Epidermal melanocyte (primary cell): Measurements from ENCODE around the gene EFCAB12.

ENCODE experiments used
- DNase-seq: peaks from one replicate; pipeline ENCODE4 v3.0.0; 2011; ENCODE audit warnings: low spot score; ENCODE audit not compliant: insufficient read length

EFCAB12 gene

DNA sequence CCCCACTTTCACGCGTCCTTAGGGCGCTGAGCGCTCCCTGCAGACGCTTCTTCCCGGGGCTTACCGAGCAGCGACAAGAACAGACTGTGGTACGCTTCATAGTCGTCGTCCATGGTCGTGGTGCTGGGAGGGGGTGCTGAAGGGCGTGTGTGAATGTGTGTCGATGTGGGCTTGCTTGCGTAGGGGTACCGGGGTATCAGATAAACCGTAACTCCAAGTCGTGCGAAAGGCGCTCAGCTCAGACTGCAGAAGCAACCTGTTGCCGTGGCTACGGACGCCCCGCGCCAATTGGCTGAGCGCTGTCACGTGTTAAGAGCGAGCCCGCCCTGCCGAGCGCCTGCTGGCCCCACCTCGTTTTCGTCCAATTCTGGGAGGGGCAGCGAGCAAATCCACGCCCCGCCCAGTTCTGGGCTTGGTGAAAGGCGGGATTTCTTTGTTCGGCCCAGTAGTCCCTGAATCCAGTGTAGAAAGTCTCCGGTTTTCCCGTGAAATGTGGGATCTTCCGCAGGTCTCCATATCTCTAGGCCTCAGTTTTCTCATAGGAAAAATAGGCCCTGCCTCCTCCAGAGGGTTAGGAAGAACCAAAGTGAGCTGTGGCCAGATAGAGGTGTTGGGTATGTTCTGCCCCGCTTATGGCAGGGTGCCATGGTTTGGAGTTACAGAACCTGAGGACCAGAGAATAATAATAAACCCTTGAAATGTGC, at the start of gene EFCAB12:
EFCAB12 (minus strand) TSS at position 261 of the 704 bp plus-strand sequence; CDS start at position 113, 148 bp downstream.
- DNase-seq, result peak; percentile 82

DNA sequence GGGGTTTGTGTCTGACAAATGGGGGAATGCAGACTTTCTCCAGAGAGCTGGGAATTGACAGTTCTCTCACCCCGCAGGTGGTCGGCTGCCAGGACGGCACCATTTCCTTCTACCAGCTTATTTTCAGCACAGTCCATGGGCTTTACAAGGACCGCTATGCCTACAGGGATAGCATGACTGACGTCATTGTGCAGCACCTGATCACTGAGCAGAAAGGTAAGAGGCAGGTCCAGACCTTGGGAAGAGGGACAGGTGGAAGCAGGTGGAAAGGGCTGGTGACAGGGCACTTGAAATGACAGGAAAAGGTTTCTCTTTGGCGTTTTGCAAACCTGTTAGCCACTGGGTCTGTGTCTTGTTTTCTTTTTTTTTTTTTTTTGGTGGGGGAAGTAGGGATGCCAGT, 48.1 kb upstream of the EFCAB12 start:
- DNase-seq, result no peak

DNA sequence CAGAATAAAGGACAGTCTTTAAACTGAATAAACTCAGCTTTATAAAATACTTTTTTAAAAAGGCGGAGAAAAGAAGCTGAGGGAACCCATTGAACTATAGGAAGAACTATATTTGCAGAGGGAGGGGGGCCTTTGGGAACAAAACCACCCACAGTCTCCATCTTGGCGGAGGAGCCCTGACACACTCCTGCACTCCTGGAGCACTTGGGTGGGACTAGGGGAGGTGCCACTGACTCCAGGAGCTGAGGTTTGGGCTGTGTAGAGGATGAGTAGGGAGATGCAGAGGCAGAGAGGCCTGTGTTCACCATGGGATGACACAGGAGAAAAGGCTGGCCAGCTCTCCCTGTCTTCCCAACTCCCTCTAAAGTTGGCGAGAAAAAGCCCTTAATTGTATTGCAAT, 47.4 kb upstream of the EFCAB12 start:
- DNase-seq, result no peak

DNA sequence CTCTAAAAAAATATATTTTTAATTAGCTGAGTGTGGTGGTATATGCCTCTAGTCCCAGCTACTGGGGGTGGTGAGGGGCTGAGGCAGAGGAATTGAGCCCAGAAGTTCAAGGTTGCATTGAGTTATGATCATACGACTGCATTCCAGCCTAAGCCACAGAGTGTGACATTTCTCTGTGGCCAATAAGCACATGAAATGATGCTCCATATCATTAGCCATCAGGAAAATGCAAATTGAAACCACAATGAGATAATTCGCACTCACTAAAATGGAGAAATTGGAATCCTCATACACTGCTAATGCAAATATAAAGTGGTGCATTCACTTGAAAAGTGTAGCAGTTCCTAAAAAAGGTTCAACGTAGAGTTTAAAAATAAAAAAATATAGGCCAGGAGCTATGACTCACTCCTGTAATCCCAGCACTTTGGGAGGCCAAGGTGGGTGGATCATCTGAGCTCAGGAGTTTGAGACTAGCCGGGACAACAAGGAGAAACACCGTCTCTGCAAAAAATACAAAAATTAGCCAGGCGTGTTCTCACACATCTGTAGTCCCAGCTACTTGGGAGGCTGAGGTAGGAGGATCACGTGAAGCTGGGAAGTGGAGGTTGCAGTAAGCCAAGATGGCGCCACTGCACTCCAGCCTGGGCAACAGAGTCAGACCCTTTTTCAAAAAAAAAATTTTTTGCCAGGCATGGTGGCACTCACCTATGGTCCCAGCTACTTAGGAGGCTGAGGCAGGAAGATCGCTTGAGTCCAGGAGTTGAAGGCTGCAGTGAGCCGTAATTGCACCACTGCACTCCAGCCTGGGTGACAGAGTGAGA, 46.8 kb upstream of the EFCAB12 start:
- no peak for DNase-seq

DNA sequence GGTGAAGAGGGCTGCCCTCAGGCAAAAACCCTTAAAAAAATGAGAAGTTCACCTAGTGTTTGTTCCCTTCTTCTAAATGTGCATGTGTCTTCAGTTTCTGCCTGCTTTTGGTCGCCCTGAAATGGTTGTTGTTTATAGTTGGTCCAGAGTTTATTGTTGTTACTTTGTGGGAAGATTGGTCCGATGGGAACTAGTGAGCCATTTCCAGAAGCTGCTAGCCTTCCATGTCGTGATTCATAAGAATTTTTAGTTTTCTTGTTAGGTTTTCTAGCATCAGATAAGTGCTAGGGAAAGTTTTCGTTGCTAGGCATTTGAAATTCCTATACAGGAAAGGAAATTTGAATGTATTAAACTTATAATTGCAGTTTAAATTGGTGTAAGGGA, 45.3 kb upstream of the EFCAB12 start:
- no peak for DNase-seq

DNA sequence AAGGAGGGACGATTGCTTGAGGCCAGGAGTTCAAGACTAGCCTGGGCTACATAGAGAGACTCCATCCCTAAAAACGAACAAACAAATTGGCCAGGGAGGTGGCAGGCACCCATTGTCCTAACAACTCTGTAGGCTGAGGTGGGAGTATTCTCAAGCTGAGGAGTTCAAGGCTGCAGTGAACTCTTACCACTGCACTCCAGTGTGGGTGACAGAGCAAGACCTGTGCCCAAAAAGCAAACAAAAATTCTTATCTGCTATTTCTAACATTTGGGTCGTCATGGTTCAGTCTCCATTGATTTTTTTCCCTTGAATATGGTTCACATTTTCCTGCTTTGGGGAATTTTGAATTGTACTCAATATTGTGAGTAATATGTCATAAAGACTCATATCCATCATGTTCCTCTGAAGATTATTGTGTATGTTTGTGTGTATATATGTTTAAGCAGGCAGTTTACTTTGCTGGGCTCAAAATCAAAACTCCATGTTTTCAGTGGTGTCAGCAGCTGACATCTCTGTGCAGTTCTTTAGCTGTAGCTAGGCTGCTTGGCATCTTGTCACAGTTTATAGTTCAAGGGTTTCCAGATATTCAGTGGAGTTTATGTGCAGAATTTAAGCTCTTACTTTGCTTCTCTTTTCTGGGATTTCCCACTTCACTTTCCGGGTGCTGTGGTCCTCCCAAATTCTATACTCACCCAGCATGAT, 44.8 kb upstream of the EFCAB12 start:
- no peak for DNase-seq

DNA sequence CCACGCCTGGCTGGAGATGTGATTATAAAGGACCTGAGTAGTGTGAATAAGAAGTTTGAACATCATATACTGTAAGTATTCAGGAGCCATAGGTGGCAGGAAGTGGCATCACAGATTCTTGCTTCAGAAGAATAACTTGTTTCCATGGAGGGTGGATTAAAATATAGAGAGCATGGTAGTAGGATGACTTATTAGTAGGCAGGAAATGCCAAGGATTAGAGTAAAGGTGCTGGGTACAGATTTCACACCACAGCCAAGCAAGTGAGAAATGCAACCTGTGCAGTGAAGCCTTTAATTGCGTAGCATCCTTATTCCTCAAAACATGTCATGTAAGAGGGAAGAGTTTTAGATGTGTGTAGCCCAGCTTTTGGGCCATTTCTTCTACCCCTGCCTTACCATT, 42.4 kb upstream of the EFCAB12 start:
- DNase-seq, result no peak

DNA sequence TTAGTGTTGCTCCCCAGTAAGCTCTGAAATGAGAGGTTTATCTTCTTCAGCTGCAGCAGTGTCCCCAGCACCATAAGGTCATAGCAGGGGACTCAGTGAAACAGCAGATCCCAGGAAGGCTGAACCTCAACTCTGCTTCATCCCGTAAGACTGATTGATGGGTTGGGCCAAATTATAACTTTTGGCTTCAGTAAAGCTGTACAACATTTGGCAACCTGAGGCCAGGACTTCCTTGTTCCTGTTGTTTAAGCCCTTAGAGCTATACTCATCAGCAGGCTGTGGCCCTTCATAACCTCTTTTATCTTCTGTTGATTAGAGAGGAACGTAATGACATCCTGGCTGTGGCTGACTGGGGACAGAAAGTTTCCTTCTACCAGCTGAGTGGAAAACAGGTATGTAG, 40.6 kb upstream of the EFCAB12 start:
- DNase-seq, result no peak

DNA sequence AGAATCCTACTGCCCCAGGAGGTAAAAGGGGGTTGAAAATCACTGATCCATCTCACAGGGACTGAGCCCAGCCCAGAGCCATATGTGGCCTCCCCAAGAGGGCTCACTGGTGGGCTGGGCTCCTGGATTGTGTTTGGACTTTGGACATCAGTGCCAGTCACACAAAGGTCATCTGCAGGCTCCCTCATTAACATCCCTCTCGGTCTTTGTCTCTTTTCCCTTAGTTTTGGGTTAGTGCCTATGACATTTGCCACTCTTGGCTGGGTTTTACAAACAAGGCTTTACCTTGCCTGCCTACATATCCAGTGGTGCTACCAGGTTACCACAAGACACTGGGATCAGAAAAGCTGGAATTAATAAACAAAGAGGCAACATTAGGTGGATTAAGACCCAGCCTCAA, 39.5 kb upstream of the EFCAB12 start:
- DNase-seq, result no peak

DNA sequence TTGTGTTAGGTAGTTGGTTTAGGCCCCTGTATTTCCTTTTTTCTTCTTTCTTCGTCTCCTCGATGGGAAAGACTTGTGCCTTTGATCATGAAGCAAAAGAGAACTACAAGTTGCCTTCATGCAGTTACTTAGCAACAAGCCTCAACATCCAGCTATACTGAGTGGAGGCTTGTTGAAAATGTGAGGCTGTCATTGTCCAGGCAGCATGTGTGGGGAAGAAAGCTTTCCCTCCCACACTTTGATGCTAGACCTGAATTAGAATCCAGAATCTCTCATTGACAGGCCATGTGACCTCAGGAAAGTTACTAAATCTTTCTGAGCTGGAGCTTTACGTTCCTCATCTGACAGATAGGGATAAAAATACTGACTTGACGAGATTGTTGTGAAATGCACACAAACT, 35.3 kb upstream of the EFCAB12 start:
- DNase-seq, result no peak

DNA sequence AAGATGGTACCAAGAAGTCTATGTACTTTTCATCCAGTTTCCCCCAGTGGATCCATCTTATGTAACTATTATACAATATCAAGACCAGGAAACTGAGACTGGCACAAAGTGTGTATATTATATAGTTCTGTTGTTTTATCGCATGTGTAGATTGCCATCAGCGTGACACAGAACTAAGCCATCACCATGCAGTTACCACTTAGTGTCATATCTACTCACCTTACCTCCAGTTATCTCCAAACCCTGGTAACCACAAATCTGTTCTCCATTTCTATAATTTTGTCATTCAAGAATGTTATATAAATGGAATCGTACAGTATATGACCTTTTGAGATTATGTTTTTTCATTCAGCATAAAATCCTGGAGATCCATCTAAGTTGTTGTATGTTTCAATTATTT, 34.7 kb upstream of the EFCAB12 start:
- no peak for DNase-seq

DNA sequence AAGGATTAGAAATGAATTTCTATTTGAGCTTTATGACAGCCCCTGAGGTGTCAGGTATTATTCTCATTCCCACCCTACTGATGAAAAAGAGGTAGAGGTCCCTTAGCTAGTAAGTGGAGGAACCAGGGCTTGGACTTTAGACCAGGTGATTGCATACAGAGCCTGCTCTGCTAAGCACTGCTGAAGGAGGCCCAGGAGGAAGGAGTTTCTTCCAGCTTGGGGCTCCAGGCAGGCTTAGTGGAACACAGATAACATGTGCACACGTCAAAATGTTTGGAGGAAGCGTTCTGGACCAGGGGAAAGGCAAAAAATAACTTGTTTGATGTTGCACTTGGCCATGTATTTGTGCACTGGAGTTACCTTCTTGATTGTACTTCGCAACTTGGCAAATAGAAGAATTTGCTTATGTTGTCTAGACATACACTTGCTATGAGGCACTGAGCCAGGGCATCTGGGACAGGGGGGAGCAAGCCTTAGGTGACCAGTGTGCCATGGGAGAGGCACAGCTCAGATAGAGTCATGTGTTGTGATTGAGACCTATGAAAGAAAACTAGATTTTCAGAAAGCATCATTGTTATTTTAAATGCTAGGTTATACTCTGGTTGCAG, 34.0 kb upstream of the EFCAB12 start:
- no peak for DNase-seq

DNA sequence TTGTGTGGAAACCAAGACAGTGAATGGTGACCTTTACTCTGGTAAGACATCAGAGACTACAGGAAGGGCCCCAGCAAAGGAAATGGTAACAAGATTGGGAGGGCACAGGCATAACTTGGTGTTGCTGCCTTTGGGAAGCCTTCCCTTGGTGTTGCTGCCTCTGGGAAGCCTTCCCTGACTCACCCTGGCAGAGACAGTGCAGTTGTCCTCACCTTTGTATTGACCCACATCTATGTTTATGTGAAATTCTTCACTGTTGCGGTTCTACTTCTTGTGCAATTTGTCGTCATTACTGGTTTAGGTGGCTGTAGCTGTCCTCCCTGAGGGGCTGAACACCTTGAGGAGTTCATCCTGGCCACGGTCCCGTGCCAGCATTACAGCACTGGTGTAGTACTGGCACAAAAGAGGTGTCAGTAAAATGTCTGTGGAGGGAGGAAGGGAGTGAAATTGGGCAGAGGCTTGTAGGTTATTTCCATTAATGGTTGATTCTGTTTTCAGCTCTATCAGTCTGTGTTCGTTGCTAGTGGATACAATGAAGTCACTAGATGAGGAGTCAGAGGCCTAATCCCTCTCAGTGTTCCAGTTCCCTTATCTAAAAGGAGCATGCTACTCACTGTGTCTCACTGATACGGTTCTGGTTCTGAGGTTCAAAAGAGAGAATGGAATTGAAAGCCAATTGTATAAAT, 33.2 kb upstream of the EFCAB12 start:
- DNase-seq, result no peak

DNA sequence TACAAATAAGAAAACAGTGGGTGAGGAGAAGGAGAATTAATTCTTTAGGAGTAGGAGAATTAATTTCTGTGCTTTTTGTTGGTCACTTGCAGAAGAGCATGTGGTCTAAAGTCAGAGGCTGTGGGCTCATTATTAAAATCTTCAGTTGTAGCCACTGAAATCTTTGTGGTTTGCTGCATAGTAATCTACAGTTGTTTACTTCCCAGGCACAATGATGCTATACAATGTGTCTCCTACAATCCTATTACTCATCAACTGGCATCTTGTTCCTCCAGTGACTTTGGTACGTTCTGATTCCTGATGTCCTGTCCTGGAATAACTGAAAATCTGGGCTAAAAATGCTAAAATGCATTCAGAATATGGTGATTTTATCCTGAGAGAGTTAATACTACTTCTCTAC, 32.6 kb upstream of the EFCAB12 start:
- peak; percentile 45 for DNase-seq

DNA sequence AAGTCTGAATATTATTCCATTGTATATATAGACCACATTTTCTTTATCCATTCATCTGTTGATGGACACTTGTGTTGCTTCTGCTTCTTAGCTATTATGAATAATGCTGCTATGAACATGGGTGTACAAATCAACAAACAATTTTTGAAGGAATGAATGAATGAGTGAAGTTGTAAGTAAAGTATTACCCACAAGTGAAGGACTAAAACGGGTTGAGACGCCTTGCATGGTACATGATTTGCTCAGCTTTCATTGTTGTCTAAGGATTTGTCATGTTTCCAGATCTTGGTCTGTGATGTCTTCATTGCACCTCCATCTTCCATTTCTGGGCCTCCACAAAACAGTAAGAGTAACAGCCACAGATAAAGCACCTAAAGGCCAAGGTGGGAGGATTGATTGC, 32.1 kb upstream of the EFCAB12 start:
- no peak for DNase-seq

DNA sequence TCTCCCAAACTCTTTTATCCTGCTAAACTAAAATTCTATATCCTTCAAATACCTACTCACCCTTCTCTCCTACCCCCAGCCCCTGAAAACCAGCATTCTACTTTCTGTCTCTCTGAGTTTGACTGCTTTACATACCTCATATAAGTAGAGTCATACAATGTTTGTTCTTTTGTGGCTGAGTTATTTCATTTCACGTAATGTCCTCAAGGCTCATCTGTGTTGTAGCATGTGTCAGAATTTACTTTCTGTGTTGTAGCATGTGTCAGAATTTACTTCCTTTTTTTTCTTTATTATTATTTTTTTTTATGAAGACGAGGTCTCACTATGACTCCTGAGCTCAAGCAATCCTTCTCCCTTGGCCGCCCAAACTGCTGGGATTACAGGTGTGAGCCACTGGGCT, 31.7 kb upstream of the EFCAB12 start:
- no peak for DNase-seq

DNA sequence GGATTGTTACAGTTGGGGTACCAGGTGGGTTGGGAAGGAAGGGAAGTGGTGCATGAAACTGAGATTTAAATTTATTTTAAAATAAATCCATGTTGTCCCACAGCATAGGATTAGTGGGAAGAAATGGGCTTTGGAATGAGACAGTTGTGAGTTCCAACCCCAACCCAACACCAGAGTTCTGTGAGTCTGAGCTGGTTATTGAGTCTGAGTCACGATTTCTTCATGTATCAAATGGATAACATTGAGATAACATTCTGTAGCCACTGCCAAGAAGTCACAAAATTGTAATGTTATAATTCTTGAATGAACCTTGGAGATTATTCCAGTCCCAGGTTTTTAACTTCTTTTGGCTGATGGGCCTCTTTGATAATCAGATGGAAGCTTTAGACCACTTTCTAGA, 25.3 kb upstream of the EFCAB12 start:
- no peak for DNase-seq

DNA sequence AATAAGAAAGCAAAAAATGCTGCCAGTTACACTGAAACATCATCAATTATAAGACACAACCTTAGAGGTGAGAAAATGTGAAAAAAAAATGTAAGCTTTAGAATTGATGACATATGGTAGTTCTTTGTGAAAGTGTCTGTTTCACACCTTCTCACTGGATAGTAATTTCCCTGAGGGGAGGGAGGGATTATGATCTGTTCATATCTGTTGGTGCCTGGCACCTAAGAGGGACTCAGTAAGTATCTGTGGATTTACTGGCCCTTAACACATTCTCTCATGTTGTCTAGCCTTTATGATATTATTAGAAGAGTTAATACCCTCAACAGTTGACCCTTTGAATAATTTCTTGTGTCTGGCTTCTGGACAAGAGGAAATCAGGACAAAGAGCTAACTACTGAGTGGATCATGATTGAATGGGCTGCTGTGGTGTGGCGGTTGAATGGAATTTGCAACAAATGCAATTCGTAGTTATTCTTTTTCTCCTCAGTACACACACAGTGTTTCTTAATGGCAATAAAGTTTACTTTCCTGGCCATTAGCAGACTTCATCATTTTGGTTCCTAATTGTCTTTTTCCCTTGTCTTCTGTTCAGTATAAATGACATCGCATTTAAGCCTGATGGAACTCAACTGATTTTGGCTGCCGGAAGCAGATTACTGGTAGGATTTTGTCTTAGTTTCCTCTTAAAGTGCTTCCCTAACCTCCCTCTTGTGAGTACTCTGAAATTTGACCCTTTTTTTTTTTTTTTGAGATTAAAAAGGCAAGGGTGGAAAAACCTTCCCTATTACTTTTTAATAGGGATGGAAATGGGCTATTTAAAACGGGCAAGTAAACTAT, 21.1 kb upstream of the EFCAB12 start:
- DNase-seq, result no peak

DNA sequence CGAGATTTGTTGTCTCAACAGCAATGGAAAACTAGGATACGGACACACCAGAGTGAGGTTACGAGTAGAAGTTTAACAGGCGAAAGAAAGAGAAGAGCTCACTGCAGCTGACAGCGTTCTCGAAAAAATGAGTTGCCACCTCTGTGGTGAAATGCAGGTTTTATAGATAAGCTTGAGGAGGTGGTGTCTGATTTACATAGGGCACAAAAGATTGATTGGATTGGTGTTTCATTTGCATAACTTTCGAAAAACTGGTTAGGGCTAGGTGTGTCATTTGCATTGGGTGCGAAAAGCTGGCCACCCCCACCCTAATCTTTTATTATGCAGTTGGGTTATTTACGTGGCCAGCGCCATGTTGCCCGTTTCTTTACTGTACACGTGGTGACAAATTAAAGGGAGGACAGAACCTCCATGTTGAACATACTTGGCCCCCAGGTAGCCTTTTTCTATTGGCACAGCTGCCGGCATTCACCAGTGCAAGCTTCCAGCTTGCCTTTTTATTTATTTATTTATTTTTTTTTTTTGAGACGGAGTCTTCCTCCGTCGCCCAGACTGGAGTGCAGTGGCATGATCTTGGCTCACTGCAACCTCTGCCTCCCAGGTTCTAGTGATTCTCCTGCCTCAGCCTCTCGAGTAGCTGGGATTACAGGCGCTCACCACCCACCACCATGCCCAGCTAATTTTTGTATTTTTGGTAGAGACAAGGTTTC, 19.9 kb upstream of the EFCAB12 start:
- no peak for DNase-seq

DNA sequence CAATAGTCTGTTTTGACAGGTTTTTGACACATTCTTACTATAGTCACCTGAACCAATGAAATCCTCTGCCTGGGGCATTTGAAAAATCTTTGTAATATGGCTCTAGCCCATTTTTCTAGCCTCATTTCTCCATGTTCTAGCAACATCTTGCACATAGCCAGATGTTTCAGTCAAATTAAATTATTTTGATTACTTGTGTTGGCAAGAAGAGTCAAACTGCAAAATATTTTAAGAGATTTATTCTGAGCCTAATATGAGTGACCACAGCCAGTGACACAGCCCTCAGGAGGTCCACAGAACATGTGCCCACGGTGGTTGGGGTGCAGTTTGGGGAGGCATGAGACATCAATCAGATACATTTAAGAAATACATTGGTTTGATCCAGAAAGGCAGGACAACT, 18.5 kb upstream of the EFCAB12 start:
- no peak for DNase-seq
